Measurements from ENCODE around the gene TNS3. TPM values are rescaled to one million over a fixed set of nuclear protein-coding genes. Genes with fewer than 3 reads are reported as not detected.
A peak's percentile ranks its signal among the peaks of the same experiment; 100 is the strongest.

The TNS3 gene
- total RNA-seq, 1 experiment from 2014 or later: 533 TPM

DNA sequence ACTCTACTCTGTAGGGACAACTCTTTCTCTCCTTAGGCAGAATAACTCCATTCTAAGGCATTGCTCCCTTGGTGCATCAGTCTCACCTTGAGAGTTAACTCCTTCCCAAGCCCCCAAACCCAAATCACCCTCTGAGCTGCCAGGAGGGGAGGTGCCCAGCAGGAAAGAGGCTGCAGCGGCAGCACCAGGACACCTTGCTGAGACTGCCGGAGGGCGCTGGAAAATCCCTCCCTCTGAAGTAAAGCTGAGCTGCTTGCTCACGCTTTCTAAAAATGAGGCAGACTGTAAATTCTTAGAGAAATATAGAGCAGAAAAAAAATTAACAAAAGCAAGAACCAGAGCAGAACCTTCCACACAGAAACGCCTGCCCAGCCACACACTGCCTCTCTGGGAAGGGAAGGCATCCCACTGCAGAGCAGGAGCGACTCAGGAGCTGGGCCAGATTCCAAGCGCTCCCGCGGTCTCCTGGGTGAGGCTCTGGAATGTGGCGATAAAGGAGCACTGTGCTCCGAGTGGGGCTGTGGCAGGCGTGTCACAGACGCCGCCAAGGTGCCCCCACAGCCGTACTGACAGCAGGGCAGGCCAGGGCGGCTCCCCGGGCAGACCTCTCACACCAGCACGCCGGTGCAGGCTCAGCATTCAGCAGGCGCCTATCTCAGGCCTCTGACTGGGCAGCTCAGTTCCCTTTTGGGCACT, 202.1 kb downstream of the TNS3 start:
- BruUV-seq (replicated peaks): no TSS peak
- in situ Hi-C loops (cut with HindIII; ENCODE audit: low pct_unique_long_range_greater_than_20kb, low sequenced_read_pairs) (no loop called here), intact Hi-C loops (cut with micrococcal nuclease; ENCODE audit: unreplicated experiment) (no loop called here)
- no peaks in the 10 kb centered on the region for H3K9me3 ChIP-seq (ENCODE audit: control insufficient read depth, insufficient read depth, low read depth, low read length)
- H3K4me3 ChIP-seq (ENCODE audit: low read depth in 2 of 2, low read length in 2 of 2): no peak overlapping the region
- ChIA-PET CTCF (no interaction called here), POLR2A (no interaction called here)
- DNase-seq (ENCODE audit: low read depth, low spot score): no peak
- peak overlapping the region; percentile 55; the same call in 1 of the 2 replicates for H3K27ac ChIP-seq (ENCODE audit: low read length)
- peak; percentile 62 for ATAC-seq
- no peaks in the 10 kb centered on the region for H3K27me3 ChIP-seq (ENCODE audit: control insufficient read depth, insufficient read depth, low read length)
- TF ChIP-seq POLR2AphosphoS5 (IDR thresholded peaks at IDR 0.05; ENCODE audit: low read depth, low read length) (peak; percentile 36; the same call in 1 of the 2 replicates), SIN3A (IDR thresholded peaks at IDR 0.05; ENCODE audit: borderline replicate concordance, insufficient read depth, low read depth, low read length) (no peak)
- TF ChIP-seq, protein P1, sequence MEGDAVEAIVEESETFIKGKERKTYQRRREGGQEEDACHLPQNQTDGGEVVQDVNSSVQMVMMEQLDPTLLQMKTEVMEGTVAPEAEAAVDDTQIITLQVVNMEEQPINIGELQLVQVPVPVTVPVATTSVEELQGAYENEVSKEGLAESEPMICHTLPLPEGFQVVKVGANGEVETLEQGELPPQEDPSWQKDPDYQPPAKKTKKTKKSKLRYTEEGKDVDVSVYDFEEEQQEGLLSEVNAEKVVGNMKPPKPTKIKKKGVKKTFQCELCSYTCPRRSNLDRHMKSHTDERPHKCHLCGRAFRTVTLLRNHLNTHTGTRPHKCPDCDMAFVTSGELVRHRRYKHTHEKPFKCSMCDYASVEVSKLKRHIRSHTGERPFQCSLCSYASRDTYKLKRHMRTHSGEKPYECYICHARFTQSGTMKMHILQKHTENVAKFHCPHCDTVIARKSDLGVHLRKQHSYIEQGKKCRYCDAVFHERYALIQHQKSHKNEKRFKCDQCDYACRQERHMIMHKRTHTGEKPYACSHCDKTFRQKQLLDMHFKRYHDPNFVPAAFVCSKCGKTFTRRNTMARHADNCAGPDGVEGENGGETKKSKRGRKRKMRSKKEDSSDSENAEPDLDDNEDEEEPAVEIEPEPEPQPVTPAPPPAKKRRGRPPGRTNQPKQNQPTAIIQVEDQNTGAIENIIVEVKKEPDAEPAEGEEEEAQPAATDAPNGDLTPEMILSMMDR (IDR thresholded peaks at IDR 0.05): no peak
- peaks cover 15% of the 10 kb centered on the region for H3K36me3 ChIP-seq (ENCODE audit: control insufficient read depth, insufficient read depth, low read length)
- peaks cover 98% of the 10 kb centered on the region for H3K4me1 ChIP-seq (ENCODE audit: control insufficient read depth, insufficient read depth, low read length)

DNA sequence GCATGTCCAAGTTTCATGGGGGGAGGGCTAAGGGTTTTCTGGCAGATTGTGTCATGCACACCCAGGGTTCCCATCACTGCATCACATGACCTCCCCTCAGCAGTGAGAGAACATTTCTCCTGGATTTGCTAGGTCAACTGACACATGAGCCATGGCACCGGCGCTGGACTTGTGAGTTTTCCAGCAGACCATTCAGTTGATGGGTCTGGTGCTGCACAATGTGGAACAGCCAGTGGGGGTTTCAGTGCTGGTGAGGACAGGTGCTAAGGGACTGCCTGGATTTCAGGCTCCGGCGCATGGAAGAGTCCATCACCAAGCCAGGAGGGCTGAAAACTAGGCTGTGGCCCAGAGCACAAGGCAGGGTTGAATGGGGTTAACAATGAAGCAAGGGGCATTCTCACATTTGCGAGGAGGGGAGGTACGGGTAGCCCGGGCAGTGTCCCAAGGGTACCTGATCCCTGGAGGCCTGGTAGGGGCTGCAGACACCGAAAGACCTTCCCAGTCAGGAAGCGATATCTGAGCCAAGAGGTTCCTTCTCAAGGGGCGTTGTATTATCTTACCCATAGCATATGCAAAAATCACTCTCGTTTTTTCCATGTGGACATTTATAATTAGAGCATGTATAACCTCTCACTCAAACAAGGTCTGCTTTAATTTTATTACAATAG, 203.0 kb downstream of the TNS3 start:
- H3K4me1 ChIP-seq (ENCODE audit: control insufficient read depth, insufficient read depth, low read length): peaks cover 98% of the 10 kb centered on the region
- no peaks in the 10 kb centered on the region for H3K27me3 ChIP-seq (ENCODE audit: control insufficient read depth, insufficient read depth, low read length)
- TF ChIP-seq, protein P2, sequence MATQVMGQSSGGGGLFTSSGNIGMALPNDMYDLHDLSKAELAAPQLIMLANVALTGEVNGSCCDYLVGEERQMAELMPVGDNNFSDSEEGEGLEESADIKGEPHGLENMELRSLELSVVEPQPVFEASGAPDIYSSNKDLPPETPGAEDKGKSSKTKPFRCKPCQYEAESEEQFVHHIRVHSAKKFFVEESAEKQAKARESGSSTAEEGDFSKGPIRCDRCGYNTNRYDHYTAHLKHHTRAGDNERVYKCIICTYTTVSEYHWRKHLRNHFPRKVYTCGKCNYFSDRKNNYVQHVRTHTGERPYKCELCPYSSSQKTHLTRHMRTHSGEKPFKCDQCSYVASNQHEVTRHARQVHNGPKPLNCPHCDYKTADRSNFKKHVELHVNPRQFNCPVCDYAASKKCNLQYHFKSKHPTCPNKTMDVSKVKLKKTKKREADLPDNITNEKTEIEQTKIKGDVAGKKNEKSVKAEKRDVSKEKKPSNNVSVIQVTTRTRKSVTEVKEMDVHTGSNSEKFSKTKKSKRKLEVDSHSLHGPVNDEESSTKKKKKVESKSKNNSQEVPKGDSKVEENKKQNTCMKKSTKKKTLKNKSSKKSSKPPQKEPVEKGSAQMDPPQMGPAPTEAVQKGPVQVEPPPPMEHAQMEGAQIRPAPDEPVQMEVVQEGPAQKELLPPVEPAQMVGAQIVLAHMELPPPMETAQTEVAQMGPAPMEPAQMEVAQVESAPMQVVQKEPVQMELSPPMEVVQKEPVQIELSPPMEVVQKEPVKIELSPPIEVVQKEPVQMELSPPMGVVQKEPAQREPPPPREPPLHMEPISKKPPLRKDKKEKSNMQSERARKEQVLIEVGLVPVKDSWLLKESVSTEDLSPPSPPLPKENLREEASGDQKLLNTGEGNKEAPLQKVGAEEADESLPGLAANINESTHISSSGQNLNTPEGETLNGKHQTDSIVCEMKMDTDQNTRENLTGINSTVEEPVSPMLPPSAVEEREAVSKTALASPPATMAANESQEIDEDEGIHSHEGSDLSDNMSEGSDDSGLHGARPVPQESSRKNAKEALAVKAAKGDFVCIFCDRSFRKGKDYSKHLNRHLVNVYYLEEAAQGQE (IDR thresholded peaks at IDR 0.05; ENCODE audit: insufficient read depth in 1 of 2, low read depth in 2 of 2, low read length in 1 of 2): no peak
- TF ChIP-seq, protein P1 (IDR thresholded peaks at IDR 0.05): no peak
- TF ChIP-seq TCF7L2 (IDR thresholded peaks at IDR 0.05; ENCODE audit: low read depth, low read length): no peak
- TF ChIP-seq POLR2AphosphoS5 (IDR thresholded peaks at IDR 0.05; ENCODE audit: low read depth, low read length): no peak; the same call in 1 of the 2 replicates
- TF ChIP-seq SIN3A (IDR thresholded peaks at IDR 0.05; ENCODE audit: borderline replicate concordance, insufficient read depth, low read depth, low read length): no peak
- ChIA-PET POLR2A (no interaction called here), CTCF (no interaction called here)
- no peaks in the 10 kb centered on the region for H3K9me3 ChIP-seq (ENCODE audit: control insufficient read depth, insufficient read depth, low read depth, low read length)
- peaks cover 14% of the 10 kb centered on the region for H3K36me3 ChIP-seq (ENCODE audit: control insufficient read depth, insufficient read depth, low read length)
- no TSS peak for BruUV-seq (replicated peaks)
- intact Hi-C loops (cut with micrococcal nuclease; ENCODE audit: unreplicated experiment): no loop called here
- no peak for ATAC-seq
- H3K4me3 ChIP-seq (ENCODE audit: low read depth in 2 of 2, low read length in 2 of 2): no peak overlapping the region
- DNase-seq (ENCODE audit: low read depth, low spot score): no peak
- in situ Hi-C loops (cut with HindIII; ENCODE audit: low pct_unique_long_range_greater_than_20kb, low sequenced_read_pairs): no loop called here
- H3K27ac ChIP-seq (ENCODE audit: low read length): 0 out of 2 replicates have a peak overlapping the region, but pooled peaks have one; percentile 9
